T-helper 9 cell (primary cell): ENCODE results near the gene ACTRT2.

ENCODE experiments used
- DNase-seq: peaks from one replicate; pipeline ENCODE4 v3.0.0-alpha.2; 2020

Gene ACTRT2

GRCh38 chr1:3018576-3018975, 2.7 kb upstream of the ACTRT2 start:
- DNase-seq: no peak

GRCh38 chr1:3019007-3019515, 2.2 kb upstream of the ACTRT2 start:
- DNase-seq: no peak

GRCh38 chr1:3019516-3020051, 1.7 kb upstream of the ACTRT2 start:
- DNase-seq: no peak

- DNase-seq: no peak
Measured at GRCh38 chr1:3020263-3020909, 881 bp upstream of the ACTRT2 start.

GRCh38 chr1:3021801-3022401, 634 bp downstream of the ACTRT2 start:
- no peak for DNase-seq

GRCh38 chr1:3022511-3022973, 1.3 kb downstream of the ACTRT2 start:
- no peak for DNase-seq

GRCh38 chr1:3022976-3023375, 1.7 kb downstream of the ACTRT2 start:
- no peak for DNase-seq

- DNase-seq: no peak
Measured at GRCh38 chr1:3024019-3024418, 2.8 kb downstream of the ACTRT2 start.

GRCh38 chr1:3024588-3024987, 3.3 kb downstream of the ACTRT2 start:
- DNase-seq: no peak

- DNase-seq: no peak
Measured at GRCh38 chr1:3026124-3026523, 4.9 kb downstream of the ACTRT2 start.

GRCh38 chr1:3026581-3027391, 5.5 kb downstream of the ACTRT2 start:
- DNase-seq: no peak

GRCh38 chr1:3027611-3028371, 6.5 kb downstream of the ACTRT2 start:
- DNase-seq: no peak

GRCh38 chr1:3028531-3029282, 7.4 kb downstream of the ACTRT2 start:
- DNase-seq: no peak

GRCh38 chr1:3029481-3029961, 8.3 kb downstream of the ACTRT2 start:
- no peak for DNase-seq

- DNase-seq: no peak
Measured at GRCh38 chr1:3029991-3030662, 8.9 kb downstream of the ACTRT2 start.

GRCh38 chr1:3030663-3031381, 9.6 kb downstream of the ACTRT2 start:
- no peak for DNase-seq

GRCh38 chr1:3031401-3032221, 10.3 kb downstream of the ACTRT2 start:
- no peak for DNase-seq

- no peak for DNase-seq
Measured at GRCh38 chr1:3032371-3033039, 11.2 kb downstream of the ACTRT2 start.
